Activated CD4-positive, alpha-beta T cell treated with anti-CD3 and anti-CD28 coated beads, Interleukin-10, Interleukin-2, amounts not matched to agents 100 ng/mL and 50 ng/mL, durations not matched to agents 16 hours and 8 hours (primary cell): ENCODE results near the gene FOSL2.

ENCODE experiments used
- DNase-seq: peaks from one replicate; pipeline ENCODE4 v3.0.0-alpha.2; 2020

FOSL2 gene

GRCh38 chr2:28392297-28393113 lies at the start of gene FOSL2:
Gene FOSL2, plus strand, starts transcription at chr2:28392858. Its CDS starts 863 bp downstream, at chr2:28393721.
- peak; percentile 99 for DNase-seq

- DNase-seq: no peak
Observed at GRCh38 chr2:28343184-28343942, 49.3 kb upstream of the FOSL2 start.

GRCh38 chr2:28343971-28344715 lies 48.5 kb upstream of the FOSL2 start:
- no peak for DNase-seq

GRCh38 chr2:28344756-28345373 lies 47.8 kb upstream of the FOSL2 start:
- no peak for DNase-seq

- DNase-seq: no peak
Observed at GRCh38 chr2:28345619-28346018, 47.0 kb upstream of the FOSL2 start.

- DNase-seq: no peak
Observed at GRCh38 chr2:28346587-28346986, 46.1 kb upstream of the FOSL2 start.

- no peak for DNase-seq
Observed at GRCh38 chr2:28347193-28347592, 45.5 kb upstream of the FOSL2 start.

GRCh38 chr2:28347596-28347995 lies 45.1 kb upstream of the FOSL2 start:
- no peak for DNase-seq

GRCh38 chr2:28348149-28348567 lies 44.5 kb upstream of the FOSL2 start:
- peak; percentile 67 for DNase-seq

- no peak for DNase-seq
Observed at GRCh38 chr2:28348921-28349320, 43.7 kb upstream of the FOSL2 start.

- no peak for DNase-seq
Observed at GRCh38 chr2:28349546-28350165, 43.0 kb upstream of the FOSL2 start.

GRCh38 chr2:28350196-28350595 lies 42.5 kb upstream of the FOSL2 start:
- DNase-seq: no peak

GRCh38 chr2:28350791-28351285 lies 41.8 kb upstream of the FOSL2 start:
- no peak for DNase-seq

GRCh38 chr2:28351621-28352020 lies 41.0 kb upstream of the FOSL2 start:
- no peak for DNase-seq

GRCh38 chr2:28352104-28352503 lies 40.6 kb upstream of the FOSL2 start:
- no peak for DNase-seq

- no peak for DNase-seq
Observed at GRCh38 chr2:28352610-28353195, 40.0 kb upstream of the FOSL2 start.

GRCh38 chr2:28354920-28355520 lies 37.6 kb upstream of the FOSL2 start:
- no peak for DNase-seq

GRCh38 chr2:28355521-28356094 lies 37.0 kb upstream of the FOSL2 start:
- no peak for DNase-seq

GRCh38 chr2:28356095-28356911 lies 36.4 kb upstream of the FOSL2 start:
- no peak for DNase-seq

GRCh38 chr2:28357055-28357454 lies 35.6 kb upstream of the FOSL2 start:
- DNase-seq: no peak
